22Rv1 (cell line): ENCODE measurements around the gene ARHGAP10.

ENCODE experiments used
- CTCF ChIP-seq: fragments of 450-650 bp; IDR thresholded peaks from 2 replicates; pipeline ENCODE4 v1.5.1; 2017; ENCODE audit warnings: mild to moderate bottlenecking
- ZFX ChIP-seq: fragments of 450-650 bp; IDR thresholded peaks from 2 replicates; pipeline ENCODE4 v1.6.1; 2017; ENCODE audit warnings: antibody characterized with exemption, borderline replicate concordance

DNA sequence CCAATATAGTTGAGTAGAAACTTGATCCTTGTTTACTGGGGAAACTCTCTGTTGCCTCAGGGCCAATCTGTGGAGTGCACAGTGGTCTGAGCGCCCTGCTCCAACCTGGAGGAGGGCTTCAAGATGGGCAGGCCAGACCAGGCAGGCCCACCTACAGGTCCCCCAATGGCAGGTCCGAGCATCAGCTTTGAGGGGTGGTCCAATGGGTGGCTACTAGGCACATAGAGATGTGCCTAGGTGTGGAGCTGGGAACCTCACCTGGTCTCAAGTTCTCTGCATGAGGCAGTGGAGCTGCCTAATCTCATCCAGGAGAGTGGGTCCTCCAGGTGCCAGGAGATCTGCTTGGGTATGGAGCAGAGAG lies 252.9 kb downstream of the ARHGAP10 start:
- TF ChIP-seq CTCF (no peak), ZFX (no peak)
